Activated CD8-positive, alpha-beta memory T cell treated with anti-CD3 and anti-CD28 coated beads, Interleukin-2, amount 50 U/mL, for 24 hours (primary cell): ENCODE data around the gene STARD10.
"Not testable (repeated sequence)": the region's sequence is repeated elsewhere in the genome, so short reads cannot be mapped to it uniquely, and the experiment has no call there.

Experiments used
- DNase-seq: peaks from one replicate; pipeline ENCODE4 v3.0.0-alpha.2; 2020; ENCODE audit errors: extremely low read depth

The STARD10 gene

DNA sequence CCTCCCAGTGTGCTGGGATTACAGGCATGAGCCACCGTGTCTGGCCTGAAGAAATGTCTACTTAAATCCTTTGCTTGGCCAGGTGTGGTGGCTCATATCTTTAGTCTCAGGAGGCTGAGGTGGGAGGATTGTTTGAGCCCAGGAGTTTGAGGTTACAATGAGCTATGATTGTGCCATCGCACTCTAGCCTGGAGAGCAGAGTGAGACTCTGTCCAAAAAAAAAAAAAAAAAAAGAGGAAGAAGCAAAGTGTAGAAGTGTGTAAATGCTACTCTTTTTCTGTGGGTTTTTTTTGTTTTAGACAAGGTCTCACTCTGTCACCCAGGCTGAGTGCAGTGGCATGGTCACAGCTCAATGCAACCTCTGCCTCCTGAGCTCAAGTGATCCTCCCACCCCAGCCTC lies 13.9 kb upstream of the STARD10 start:
- no peak for DNase-seq

DNA sequence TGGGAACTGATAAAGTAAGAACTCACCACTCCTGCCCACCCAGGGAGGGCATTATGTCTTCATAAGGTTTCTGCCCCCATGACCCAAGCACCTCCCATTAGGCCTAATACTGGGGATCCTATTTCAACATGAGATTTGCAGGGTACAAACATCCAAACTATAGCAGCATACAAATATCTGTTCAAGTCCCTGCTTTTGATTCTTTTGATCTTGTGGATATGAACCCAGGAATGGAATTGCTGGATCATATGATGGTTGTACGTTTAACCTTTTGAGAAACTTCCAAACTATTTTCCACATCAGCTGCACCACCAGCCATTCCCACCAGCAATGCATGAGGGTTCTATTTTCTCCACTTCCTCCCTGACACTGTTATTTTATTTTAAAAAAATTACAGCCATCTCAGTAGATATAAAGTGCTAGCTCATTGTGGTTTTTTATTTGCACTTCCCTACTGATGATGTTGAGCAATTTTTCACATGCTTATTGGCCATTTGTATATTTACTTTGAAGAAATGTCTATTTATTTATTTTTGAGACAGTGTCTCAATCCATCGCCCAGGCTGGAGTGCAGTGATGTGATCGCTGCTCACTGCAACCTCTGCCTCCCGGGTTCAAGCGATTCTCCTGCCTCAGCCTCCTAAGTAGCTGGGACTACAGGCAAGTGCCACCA lies 13.3 kb upstream of the STARD10 start:
- no peak for DNase-seq

DNA sequence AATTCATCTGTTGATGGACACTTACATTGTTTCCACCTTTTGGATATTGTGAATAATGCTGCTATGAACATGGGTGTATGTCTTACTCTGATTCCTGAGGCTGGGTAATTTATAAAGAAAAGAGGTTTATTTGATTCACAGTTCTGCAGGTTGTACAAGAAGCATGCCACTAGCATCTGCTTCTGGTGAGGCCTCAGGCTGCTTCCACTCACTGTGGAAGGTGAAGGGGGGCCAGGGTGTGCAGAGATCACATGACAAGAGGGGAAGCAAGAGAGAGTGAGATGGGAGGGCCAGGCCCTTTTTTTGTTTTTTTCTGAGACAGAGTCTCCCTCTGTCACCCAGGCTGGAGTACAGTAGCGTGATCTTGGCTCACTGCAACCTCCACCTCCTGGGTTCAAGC lies 12.5 kb upstream of the STARD10 start:
- not testable (repeated sequence) for DNase-seq

DNA sequence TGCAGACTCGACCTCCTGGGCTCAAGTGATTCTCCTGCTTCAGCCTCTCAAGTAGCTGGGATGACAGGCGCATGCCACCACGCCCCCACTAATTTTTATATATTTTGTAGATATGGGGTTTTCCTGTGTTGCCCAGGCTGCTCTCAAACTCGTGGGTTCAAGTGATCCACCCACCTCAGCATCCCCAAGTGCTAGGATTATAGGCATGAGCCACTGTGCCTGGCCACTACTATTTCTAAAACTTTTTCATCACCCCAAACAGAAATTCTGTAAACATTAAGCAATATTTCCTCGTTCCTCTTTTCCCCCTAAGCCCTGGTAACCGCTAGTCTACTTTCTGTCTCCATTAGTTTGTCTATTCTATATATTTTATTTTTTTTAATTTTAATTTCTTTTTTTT lies 11.4 kb upstream of the STARD10 start:
- DNase-seq, result no peak

DNA sequence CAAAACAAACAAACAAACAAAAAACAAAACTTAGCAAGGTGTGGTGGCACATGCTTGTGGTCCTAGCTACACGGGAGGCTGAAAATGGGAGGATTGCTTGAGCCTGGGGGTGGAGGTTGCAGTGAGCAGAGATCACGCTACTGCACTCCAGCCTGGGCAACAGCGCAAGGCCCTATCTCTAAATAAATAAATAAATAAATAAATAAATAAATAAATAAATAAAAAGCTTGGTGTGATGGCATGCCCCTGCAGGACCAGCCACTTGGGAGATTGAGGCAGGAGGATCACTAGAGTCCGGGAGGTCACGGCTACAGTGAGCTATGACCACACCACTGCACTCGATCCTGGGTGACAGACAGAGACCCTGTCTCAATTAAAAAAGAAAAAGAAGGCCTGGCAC lies 9.0 kb upstream of the STARD10 start:
- no peak for DNase-seq

DNA sequence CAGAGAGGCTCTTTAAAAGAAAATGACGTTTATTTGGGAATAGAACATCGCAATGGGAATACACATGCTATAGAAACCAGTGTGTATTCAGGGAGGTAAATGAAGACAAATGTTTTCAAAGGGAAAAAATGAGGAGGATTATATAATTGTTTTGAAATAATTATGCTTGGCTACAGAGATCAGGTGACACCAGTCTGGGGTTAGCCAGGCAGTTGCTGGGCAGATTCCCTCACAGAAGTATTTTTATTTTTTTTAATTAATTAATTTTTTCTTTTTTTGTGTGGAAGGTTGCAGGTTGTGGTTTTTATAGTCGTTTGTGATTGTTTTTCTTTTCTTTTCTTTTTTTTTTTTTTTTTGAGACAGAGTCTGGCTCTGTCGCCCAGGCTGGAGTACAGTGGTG lies 5.6 kb upstream of the STARD10 start:
- DNase-seq, result no peak

DNA sequence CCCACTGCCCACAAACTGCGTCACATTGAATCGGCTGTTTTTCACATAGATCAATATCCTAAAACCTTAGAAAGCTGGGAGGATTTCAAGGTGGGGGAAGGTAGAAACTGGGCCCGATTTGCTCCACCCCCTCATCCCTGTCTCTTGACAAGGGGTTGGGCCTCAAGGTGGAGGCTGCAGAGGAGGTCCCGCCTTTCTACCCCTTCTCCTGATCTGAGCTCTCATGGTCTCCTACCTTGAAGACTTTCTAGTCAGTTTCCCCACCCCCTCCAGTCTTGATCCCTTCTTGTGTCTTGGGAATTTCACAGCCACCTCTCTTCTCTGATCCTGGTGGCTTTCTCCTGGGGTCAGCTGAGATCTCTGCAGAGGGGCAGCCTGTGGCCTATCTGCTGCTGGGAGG lies 4.5 kb upstream of the STARD10 start:
- no peak for DNase-seq

DNA sequence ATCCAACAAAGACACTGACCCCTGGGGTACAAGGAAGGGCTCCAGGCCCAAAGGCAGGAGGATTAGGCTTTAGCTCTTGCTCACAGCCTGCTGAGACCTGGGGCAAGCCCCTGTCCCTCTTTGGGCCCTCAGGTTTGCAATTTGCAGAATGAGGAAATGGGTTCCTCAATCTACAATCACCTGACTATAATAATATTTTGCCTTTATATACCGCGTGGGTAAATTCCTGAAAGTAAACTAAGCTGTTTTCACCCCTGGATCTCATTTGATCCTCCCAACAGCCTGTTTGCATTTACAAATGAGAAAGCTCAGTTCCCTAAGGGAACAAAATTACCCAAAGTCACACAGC lies 797 bp downstream of the STARD10 start:
- no peak for DNase-seq

DNA sequence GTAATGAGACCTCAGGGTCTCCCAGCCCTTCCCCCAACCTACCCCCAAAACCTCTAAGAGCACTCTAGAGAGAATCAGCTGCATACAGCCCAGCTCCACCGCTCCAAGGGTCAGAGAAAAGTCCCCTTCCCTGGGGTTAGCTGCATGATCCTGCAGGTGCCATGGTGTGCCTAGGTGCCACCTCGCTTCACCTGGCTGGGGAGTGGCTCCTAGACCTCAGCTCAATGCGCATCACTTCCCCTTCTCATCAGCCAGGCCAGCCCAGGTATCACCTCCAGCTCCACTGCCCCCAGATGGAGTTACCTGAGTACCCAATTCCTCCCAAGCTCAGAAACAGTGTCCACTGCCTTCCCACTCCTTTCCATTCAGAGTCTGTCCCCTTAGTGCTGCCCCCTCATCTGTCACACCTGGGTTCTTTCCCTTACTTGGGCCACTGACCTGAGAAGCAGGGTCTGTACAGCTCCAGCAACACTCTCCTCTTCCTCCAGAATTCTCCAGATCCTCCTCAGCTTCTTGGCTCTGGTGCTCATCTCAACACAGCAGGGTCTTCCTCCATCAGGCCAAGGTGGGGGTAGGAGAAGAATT lies 1.3 kb downstream of the STARD10 start:
- DNase-seq, result no peak

DNA sequence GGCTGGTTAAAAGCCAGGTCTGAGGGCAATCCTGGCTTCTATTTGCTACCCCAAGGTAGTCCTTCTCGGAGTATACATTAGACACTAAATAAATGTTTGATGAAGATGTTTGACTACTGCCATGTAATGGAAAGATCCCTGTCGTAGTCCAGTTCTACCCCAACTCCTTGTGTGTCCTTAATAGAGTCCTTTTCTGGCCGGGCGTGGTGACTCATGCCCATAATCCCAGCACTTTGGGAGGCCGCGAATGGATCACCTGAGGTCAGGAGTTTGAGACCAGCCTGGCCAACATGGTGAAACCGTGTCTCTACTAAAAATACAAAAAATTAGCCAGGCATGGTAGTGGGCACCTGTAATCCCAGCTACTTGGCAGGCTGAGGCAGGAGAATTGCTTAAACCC lies 2.6 kb downstream of the STARD10 start:
- not testable (repeated sequence) for DNase-seq

DNA sequence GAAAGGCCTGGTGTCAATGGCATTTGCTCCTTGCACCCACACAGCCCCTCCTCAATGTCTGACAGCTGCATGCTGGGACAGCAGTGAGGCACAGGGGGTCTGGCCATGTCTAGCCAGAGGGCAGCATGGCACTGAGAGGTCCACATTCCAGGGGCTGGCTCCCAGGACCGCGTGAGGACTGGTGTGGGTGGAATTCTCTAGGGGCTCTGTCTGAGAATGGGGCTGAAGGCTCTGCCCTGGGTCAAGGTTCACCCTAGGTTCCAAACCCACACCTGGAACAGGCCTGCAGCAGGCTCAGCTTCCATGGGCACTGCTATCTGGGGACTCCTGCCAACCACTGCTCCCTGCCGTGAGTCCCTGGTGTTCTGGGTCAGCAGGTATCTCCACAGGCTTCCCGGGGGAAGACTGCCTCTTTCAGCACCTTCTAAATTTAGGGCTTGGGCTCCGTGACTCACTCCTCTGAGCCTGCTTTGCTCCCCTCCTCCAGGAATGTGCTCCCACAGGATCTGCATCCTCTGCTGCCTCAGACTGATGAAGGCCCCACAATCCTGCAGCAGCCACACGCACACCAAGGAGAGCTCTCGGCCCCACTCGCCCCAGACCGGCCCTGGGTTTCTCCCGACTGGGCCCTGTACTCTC lies 4.2 kb downstream of the STARD10 start:
- no peak for DNase-seq

DNA sequence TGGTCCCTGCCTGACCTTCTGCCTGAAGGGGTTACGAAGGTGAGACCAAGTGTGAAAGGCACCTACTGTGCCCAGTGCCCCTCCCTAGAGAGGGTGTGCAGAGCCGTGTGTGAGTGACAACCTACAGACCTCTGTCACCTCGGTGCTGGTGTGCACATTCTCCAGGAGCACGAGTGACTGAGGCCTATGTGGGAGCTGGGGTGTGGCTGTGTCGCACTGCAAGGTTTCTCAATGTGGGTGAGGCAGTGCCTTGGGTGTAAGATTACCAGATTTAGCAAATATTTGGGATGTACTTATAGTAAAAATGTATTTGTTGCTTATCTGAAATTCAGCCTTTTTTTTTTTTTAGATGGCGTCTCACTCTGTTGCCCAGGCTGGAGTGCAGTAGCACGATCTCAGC lies 5.6 kb downstream of the STARD10 start:
- DNase-seq, result no peak

DNA sequence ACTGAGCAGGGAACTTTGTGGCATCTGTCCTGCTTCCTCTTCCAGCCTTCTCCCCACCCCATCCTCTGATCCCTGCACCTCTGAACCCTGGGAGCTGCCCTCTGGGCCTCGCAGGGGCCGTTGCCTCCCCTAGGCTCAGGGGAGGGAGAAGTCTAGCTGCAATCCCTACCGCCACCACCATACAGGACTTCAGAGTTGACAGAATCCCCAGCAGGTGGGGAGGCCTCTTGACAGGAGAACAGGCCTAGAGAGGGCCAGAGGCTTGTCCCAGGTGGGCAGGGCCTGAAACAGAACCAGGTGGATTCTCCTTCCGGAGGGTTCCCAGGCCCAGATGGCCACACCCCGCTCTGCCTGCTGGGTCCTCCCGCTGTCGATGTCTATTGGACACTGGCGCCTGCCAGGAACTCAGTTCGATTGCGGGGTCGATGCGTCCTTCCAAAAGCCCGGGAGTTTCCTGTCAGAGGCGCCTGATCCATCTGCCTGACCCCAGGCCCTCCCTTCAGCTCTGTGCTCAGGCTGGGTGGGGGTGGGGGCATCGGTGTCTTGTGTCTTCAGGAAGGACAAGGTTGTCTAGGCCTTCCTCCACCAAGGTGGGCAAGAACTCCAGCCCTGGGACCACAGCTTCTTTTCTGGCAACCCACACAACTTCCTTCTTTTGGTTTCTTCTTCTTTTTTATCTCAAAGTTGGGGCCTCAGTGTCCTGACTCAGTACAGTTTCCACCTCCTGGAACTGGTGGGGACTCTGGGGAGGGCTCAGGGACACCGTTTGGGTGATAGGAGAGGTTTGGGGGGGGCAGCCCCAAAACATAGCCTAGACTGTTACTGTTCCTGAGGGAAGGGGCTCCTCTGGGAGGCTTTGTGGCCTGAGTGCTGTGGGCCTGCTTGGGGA lies 6.4 kb downstream of the STARD10 start:
- DNase-seq, result no peak

DNA sequence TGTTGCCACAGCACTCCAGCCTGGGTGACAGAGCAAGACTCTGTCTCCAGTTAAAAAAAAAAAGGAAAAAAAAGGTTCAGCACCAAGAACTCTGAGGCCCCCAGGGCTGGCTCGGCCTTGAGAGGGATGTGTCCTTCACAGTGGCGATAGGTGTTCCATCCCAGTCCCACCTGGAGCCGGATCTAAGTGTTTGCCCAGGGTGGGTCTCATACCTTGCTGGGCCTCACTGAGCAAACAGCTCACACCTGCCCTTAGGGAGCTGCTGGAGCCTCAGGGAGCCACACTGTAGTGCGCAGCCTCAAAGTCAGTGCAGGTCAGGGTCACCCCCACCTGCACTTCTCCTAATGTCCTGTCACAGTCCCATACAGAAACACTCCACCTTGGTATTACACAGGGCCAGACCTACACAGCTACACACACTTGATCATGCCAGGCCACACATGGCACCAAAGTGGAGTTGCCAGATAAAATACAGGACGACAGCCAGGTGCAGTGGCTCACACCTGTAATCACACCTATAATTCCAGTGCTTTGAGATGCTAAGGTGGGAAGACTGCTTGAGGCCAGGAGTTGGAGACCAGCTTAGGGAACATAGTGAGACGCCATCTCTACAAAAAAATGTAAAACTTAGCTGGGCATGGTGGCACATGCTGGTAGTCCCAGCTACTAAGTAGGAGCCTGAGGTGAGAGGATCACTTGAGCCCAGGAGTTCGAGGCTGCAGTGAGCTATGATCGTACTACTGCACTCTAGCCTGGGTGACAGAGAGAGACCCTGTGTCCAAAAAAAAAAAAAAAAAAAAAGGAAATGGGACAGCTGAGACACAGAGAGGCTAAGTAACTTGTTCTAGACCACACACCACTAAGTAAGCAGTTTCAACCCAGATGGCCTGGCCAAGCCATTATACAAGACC lies 7.3 kb downstream of the STARD10 start:
- DNase-seq, result no peak

DNA sequence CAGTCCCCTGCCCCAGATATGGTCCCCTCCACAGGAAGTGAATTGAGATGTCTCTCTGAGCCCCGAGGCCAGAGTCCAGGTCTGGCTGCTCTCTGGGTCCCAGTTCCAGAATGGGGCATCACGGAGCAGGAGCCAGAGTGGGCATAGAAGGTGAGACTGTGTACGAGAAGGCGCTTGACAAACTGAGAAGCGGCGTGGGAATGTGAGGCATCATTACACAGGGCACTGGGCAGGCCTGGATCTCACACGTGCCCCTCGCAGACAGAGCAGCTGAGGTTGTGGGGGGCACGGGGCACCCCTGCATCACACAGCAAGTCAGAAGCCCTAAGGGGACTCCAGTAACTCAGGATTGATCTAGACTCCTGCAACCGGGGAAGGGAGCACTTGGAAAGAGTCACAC lies 9.2 kb downstream of the STARD10 start:
- no peak for DNase-seq

DNA sequence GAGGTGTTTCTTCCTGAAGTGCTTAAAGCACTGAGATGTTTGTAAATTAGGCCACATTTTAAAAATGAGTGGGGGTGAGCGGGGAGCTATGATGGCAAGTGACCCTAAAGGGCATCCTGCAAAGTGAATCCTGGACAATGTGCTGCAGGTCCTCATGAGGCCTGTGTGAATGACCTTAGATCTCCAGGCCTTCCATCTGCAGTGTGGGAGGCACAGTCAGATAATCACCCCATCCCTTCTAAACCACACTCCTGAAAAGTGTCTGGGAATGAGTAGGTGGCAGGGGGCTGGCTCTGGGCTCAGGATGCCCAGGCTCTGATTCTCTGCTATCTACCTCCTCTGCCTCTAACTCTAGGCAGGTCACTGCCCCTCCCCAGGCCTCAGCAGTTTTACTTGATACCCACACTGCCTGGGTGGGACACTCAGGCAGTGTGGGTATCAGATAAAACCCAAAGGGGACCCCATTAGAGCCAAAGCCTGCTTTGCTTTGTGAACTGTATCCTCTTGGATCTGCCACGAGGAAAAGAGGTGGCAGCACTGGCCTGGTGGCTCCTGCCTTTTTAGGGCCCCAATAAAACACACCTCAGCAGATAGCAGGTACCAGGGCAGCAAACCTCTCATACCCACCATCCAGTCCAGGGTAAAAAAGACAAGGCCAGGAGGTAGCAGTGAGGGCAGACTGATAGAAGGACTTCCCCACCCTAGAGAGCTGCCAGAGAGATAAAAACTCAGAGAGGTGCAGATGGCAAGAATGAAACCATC lies 10.5 kb downstream of the STARD10 start:
- no peak for DNase-seq

DNA sequence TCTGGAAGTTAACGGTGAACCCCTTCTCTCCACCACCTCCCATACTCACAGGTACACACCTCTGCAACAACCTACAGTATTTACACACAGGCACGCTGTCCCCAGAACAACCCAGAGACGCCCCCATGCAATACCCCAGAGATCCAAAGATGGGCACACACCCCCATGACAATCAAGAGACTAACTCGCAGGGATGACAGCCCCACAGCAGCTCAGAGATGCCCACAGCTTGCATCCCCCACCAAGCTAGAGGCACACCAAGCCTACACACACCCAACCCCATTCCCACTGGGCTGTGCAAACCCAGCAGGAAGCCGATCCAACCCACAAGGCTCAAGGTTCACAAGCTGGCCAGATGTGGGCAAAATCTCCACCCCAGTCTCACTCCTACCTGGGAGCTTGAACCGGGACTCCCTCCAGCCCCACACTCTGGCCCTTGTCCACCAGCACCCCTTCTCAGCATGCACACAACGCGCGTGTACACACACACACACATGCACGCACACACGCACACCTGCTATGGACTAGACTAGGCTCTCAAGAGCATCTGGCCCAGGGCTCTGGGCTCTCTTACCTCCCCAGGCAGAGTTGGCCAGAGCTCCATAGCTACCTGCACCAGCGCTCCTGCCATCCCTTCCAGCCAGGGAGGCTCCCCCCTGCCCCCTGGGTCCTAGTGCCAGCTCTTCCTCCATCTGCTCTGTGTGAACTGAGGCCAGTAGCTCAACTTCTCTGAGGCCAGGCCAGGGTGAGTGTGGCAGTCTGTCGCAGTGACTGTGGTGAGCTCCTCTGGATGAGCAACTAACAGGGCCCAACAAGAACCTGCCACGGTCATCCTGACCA lies 11.5 kb downstream of the STARD10 start:
- DNase-seq, result no peak

DNA sequence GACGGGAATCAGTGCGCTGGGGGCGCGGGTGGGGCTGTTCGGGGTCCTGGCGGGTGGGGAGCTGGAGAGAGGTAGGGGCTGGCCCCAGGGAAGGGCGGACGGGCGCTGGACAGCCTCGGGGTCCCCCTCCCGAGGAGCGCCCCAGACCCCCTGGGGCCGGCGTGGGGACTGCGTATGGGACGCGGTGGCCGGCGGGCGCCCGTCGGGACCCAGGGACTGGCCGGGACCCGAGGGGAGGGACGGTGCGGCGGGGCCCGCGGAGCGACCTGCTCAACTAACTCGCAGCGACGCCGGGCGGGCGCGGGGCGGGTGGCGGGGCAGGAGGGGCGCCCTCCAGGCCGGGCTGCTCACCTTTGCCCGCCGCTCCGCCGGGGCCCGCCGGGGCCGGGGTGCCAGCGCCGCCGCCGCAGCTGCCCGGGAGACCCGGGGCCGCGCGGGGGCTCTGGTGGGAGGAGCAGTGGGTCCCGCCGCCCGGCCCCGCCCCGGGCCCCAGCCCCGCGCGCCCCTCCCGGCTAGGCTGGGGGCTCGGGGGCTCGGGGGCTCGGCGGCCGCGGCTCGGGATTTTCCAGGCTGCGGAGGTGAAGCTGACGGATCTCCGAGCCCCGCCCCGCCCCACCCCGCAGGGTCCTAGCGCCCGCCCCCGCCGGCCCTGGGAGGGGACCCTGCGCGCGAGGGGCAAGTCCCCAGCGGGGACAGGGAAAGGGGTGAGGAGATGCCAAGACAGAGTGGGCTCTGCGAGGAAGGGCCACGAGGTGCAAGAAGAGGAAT lies 12.3 kb downstream of the STARD10 start:
- DNase-seq, result peak; percentile 3

DNA sequence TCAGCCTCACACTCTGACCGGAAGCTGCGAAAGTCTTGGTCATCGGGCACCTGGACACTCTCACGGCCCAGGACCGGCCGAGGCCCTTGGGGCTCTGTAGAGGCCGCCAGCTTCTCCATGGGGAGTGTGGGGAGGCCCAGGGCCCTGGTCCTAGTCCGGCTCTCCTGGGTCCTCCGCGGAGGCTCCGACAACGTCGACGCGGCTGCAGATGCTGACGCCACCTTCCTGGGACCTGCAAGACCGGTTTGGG lies 12.9 kb downstream of the STARD10 start:
- no peak for DNase-seq
